GM18507 (cell line): ENCODE data around the gene REX1BD.
"Not testable (repeated sequence)": the region's sequence is repeated elsewhere in the genome, so short reads cannot be mapped to it uniquely, and the experiment has no call there.

Experiments used
- DNase-seq: peaks from one replicate; pipeline ENCODE4 v3.0.0; 2011; ENCODE audit warnings: low read depth; ENCODE audit not compliant: insufficient read length; ENCODE audit errors: extremely low spot score
- FAIRE-seq: peaks from 2 replicates; lab custom pipeline; 2011; peaks lifted over from hg19 to GRCh38; lab: Jason Lieb, UNC

Gene REX1BD

GRCh38 chr19:18588611-18589379 is at the start of gene REX1BD:
TSS of gene REX1BD (plus strand) at chr19:18588798. CDS start at chr19:18588802, 4 bp downstream.
- FAIRE-seq, result peak; percentile 78

GRCh38 chr19:18539372-18539771 is 49.2 kb upstream of the REX1BD start:
- no peak for FAIRE-seq
- no peak for DNase-seq

More at GRCh38 chr19:18588611-18589379, at the start of gene REX1BD:
- peak; percentile 73 for DNase-seq

GRCh38 chr19:18540200-18540599 is 48.4 kb upstream of the REX1BD start:
- FAIRE-seq, DNase-seq: not testable (repeated sequence)

- DNase-seq, result no peak
- FAIRE-seq, result no peak
These were observed 47.2 kb upstream of the REX1BD start for GRCh38 chr19:18541258-18541991.

GRCh38 chr19:18541992-18542940 is 46.3 kb upstream of the REX1BD start:
- FAIRE-seq (no peak), DNase-seq (no peak)

GRCh38 chr19:18542941-18543813 is 45.4 kb upstream of the REX1BD start, which contains the start of gene FKBP8:
TSS of gene FKBP8 (minus strand) at chr19:18543573. CDS start at chr19:18541970, 1,603 bp downstream.
- DNase-seq, result peak; percentile 97

GRCh38 chr19:18543814-18544475 is 44.7 kb upstream of the REX1BD start:
- peak; percentile 85 for FAIRE-seq
- DNase-seq, result peak; percentile 69

More at GRCh38 chr19:18542941-18543813, 45.4 kb upstream of the REX1BD start, which contains the start of gene FKBP8:
- FAIRE-seq, result peak; percentile 87

GRCh38 chr19:18551631-18552030 is 37.0 kb upstream of the REX1BD start:
- DNase-seq (no peak), FAIRE-seq (no peak)

GRCh38 chr19:18557411-18558201 is 31.0 kb upstream of the REX1BD start, which contains the start of gene KXD1:
TSS of gene KXD1 (plus strand) at chr19:18557870. CDS start at chr19:18562057, 4,187 bp downstream.
- peak; percentile 95 for DNase-seq
- FAIRE-seq, result peak; percentile 100

- no peak for FAIRE-seq
These were observed 30.4 kb upstream of the REX1BD start for GRCh38 chr19:18558202-18558555.

GRCh38 chr19:18558604-18559003 is 30.0 kb upstream of the REX1BD start:
- no peak for DNase-seq

More at GRCh38 chr19:18558202-18558555, 30.4 kb upstream of the REX1BD start:
- DNase-seq, result no peak

GRCh38 chr19:18559685-18560084 is 28.9 kb upstream of the REX1BD start:
- FAIRE-seq (no peak), DNase-seq (no peak)

More at GRCh38 chr19:18558604-18559003, 30.0 kb upstream of the REX1BD start:
- FAIRE-seq, result peak; percentile 57

- DNase-seq (no peak), FAIRE-seq (no peak)
These were observed 26.5 kb upstream of the REX1BD start for GRCh38 chr19:18562086-18562485.

GRCh38 chr19:18566953-18567352 is 21.6 kb upstream of the REX1BD start:
- FAIRE-seq, result no peak

GRCh38 chr19:18568367-18568766 is 20.2 kb upstream of the REX1BD start:
- DNase-seq, result no peak
- no peak for FAIRE-seq

More at GRCh38 chr19:18566953-18567352, 21.6 kb upstream of the REX1BD start:
- no peak for DNase-seq

GRCh38 chr19:18571564-18572344 is 16.8 kb upstream of the REX1BD start, which contains the start of gene UBA52:
TSS of gene UBA52 (plus strand) at chr19:18571857. CDS start at chr19:18573301, 1,444 bp downstream.
- DNase-seq (peak; percentile 83), FAIRE-seq (peak; percentile 98)
